Neural cell (in vitro differentiated cells): ENCODE measurements around the gene CSK.

ENCODE experiments used
- CTCF ChIP-seq: fragments of 450-650 bp; IDR thresholded peaks from 2 replicates; pipeline ENCODE4 v1.5.1; 2014; ENCODE audit warnings: antibody characterized with exemption, mild to moderate bottlenecking, moderate library complexity; ENCODE audit not compliant: poor library complexity, severe bottlenecking
- EP300 ChIP-seq: fragments of 450-650 bp; conservative IDR thresholded peaks from 2 replicates; pipeline ENCODE4 v1.6.1; 2014; ENCODE audit warnings: antibody characterized with exemption, mild to moderate bottlenecking, moderate library complexity; ENCODE audit not compliant: poor library complexity, severe bottlenecking
- EZH2 ChIP-seq: fragments of 200-600, 300-800 bp; shearing (Covaris generic), sonication (generic); IDR thresholded peaks from 2 replicates; pipeline ENCODE4 v1.6.1; 2014; ENCODE audit warnings: antibody characterized with exemption, low read length, borderline replicate concordance, mild to moderate bottlenecking; ENCODE audit not compliant: insufficient read depth, poor library complexity, severe bottlenecking
- POLR2AphosphoS5 ChIP-seq: IDR thresholded peaks from 2 replicates; pipeline ENCODE4 v1.6.1; 2012
- RAD21 ChIP-seq: fragments of 450-650 bp; conservative IDR thresholded peaks from 2 replicates; pipeline ENCODE4 v1.6.1; 2014; ENCODE audit warnings: antibody characterized with exemption, mild to moderate bottlenecking, moderate library complexity
- SMC3 ChIP-seq: fragments of 450-650 bp; conservative IDR thresholded peaks from 2 replicates; pipeline ENCODE4 v1.6.1; 2014; ENCODE audit warnings: antibody characterized with exemption, mild to moderate bottlenecking, moderate library complexity; ENCODE audit not compliant: poor library complexity
- TAF1 ChIP-seq: IDR thresholded peaks from 2 replicates; pipeline ENCODE4 v1.6.1; 2012; ENCODE audit warnings: low read depth

- TF ChIP-seq CTCF (peak; percentile 92), RAD21 (peak; percentile 86), POLR2AphosphoS5 (no peak), EZH2 (no peak), EP300 (no peak), SMC3 (peak; percentile 92), TAF1 (no peak)
Observed at GRCh38 chr15:74768771-74769342, 13.0 kb upstream of the CSK start.
